MM.1S (cell line): ENCODE data around the gene THADA.
A peak's percentile ranks its signal among the peaks of the same experiment; 100 is the strongest.

Experiments
- DNase-seq: peaks from one replicate; pipeline ENCODE4 v3.0.0-alpha.2; 2015
- H2AFZ ChIP-seq: fragments of 300-600 bp; sonication (generic); 2 replicates; pipeline ENCODE4 v1.6.0; 2016; ENCODE audit warnings: antibody characterized with exemption, low read length
- H3F3A ChIP-seq: fragments of 300-600 bp; sonication (generic); 2 replicates; pipeline ENCODE4 v1.6.1; 2016; ENCODE audit warnings: mild to moderate bottlenecking, antibody characterized with exemption, low read length, moderate library complexity, mixed read lengths; ENCODE audit not compliant: insufficient read depth
- H3K27ac ChIP-seq: fragments of 300-600 bp; sonication (generic); 2 replicates; pipeline ENCODE4 v1.5.1; 2016; ENCODE audit warnings: mild to moderate bottlenecking, low read length
- H3K27me3 ChIP-seq: fragments of 300-600 bp; sonication (generic); replicated peaks from 2 replicates; pipeline ENCODE4 v1.6.0; 2016; ENCODE audit warnings: low read length; ENCODE audit not compliant: insufficient read depth
- H3K36me3 ChIP-seq: fragments of 300-600 bp; sonication (generic); replicated peaks from 2 replicates; pipeline ENCODE4 v1.6.1; 2016; ENCODE audit warnings: mild to moderate bottlenecking, low read length, mixed read lengths; ENCODE audit not compliant: insufficient read depth
- H3K4me1 ChIP-seq: fragments of 300-600 bp; sonication (generic); 2 replicates; pipeline ENCODE4 v1.6.1; 2016; ENCODE audit warnings: low read length, mixed read lengths
- H3K4me2 ChIP-seq: fragments of 300-600 bp; sonication (generic); 2 replicates; pipeline ENCODE4 v1.6.0; 2016; ENCODE audit warnings: low read depth, low read length
- H3K4me3 ChIP-seq: fragments of 300-600 bp; sonication (generic); 2 replicates; pipeline ENCODE4 v1.5.1; 2016; ENCODE audit warnings: low read length, mixed read lengths
- H3K79me2 ChIP-seq: fragments of 300-600 bp; sonication (generic); 2 replicates; pipeline ENCODE4 v1.6.1; 2016; ENCODE audit warnings: mixed run types, low read length, mixed read lengths
- H3K9ac ChIP-seq: fragments of 300-600 bp; sonication (generic); 2 replicates; pipeline ENCODE4 v1.6.1; 2016; ENCODE audit warnings: low read length, mixed read lengths
- H3K9me2 ChIP-seq: fragments of 300-600 bp; sonication (generic); replicated peaks from 2 replicates; pipeline ENCODE4 v1.6.1; 2016; ENCODE audit warnings: mild to moderate bottlenecking, low read length, mixed read lengths; ENCODE audit not compliant: insufficient read depth
- H3K9me3 ChIP-seq: fragments of 300-600 bp; sonication (generic); replicated peaks from 2 replicates; pipeline ENCODE4 v1.6.1; 2016; ENCODE audit warnings: mild to moderate bottlenecking, low read length, mixed read lengths; ENCODE audit not compliant: insufficient read depth
- H4K20me1 ChIP-seq: fragments of 300-600 bp; sonication (generic); 2 replicates; pipeline ENCODE4 v1.6.1; 2016; ENCODE audit warnings: mild to moderate bottlenecking, low read length, moderate library complexity, mixed read lengths; ENCODE audit not compliant: insufficient read depth
- EZH2 ChIP-seq: fragments of 300-600 bp; sonication (generic); optimal IDR thresholded peaks from 2 replicates; pipeline ENCODE3; 2017; ENCODE audit warnings: low read depth, mild to moderate bottlenecking, antibody characterized with exemption, low read length, mixed read lengths
- EZH2phosphoT487 ChIP-seq: fragments of 300-600 bp; sonication (generic); IDR thresholded peaks from 2 replicates; pipeline ENCODE4 v1.6.1; 2018; ENCODE audit warnings: antibody characterized with exemption, low read length
- TF ChIP-seq, protein P1 (sequence below): fragments of 300-600 bp; sonication (generic); IDR thresholded peaks from 2 replicates; pipeline ENCODE4 v1.5.1; 2016; ENCODE audit warnings: antibody characterized with exemption, low read length, mixed read lengths

Gene THADA

DNA sequence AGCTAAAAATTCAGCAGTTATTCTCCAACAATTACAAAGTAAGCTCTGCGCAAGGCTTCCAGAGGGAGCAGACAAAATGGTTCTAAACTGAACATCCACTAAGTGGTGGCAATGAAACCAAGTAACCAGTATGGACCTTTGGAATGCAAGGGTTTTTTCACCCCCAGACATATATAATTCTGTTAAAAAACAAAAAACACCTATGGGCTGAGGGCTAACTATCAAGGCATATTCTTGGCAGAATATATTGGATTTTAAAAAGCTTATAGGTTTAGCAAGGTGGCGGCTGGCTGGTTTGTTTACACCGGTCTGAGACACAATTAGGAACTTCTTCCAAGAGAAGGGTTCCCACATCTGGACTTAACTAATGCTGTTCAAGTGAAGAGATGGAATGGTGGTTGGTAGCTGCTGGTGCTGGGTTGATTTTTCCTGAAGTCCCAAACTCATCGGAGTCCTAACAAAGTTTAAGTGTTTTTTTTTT, 372.3 kb downstream of the THADA start:
- peak overlapping the region; percentile 97 for H3K4me3 ChIP-seq
- H3K79me2 ChIP-seq = peaks cover 80% of the 10 kb centered on the region
- peak overlapping the region; percentile 100 for H3K9ac ChIP-seq
- peaks cover 13% of the 10 kb centered on the region for H3K4me1 ChIP-seq
- peaks cover 88% of the 10 kb centered on the region for H3F3A ChIP-seq
- H3K4me2 ChIP-seq = peak overlapping the region; percentile 92
- peak; percentile 40 for DNase-seq
- H3K36me3 ChIP-seq = peaks cover 10% of the 10 kb centered on the region; the same call in 1 of the 2 replicates
- no peaks in the 10 kb centered on the region for H3K9me2 ChIP-seq
- no peaks in the 10 kb centered on the region for H3K9me3 ChIP-seq
- H3K27ac ChIP-seq = peak overlapping the region; percentile 99
- no peak overlapping the region for H2AFZ ChIP-seq
- no peaks in the 10 kb centered on the region for H3K27me3 ChIP-seq
- TF ChIP-seq EZH2 = no peak
- TF ChIP-seq, protein P1, sequence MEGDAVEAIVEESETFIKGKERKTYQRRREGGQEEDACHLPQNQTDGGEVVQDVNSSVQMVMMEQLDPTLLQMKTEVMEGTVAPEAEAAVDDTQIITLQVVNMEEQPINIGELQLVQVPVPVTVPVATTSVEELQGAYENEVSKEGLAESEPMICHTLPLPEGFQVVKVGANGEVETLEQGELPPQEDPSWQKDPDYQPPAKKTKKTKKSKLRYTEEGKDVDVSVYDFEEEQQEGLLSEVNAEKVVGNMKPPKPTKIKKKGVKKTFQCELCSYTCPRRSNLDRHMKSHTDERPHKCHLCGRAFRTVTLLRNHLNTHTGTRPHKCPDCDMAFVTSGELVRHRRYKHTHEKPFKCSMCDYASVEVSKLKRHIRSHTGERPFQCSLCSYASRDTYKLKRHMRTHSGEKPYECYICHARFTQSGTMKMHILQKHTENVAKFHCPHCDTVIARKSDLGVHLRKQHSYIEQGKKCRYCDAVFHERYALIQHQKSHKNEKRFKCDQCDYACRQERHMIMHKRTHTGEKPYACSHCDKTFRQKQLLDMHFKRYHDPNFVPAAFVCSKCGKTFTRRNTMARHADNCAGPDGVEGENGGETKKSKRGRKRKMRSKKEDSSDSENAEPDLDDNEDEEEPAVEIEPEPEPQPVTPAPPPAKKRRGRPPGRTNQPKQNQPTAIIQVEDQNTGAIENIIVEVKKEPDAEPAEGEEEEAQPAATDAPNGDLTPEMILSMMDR = no peak
- TF ChIP-seq EZH2phosphoT487 = no peak
- peaks cover 18% of the 10 kb centered on the region; the same call in 1 of the 2 replicates for H4K20me1 ChIP-seq

DNA sequence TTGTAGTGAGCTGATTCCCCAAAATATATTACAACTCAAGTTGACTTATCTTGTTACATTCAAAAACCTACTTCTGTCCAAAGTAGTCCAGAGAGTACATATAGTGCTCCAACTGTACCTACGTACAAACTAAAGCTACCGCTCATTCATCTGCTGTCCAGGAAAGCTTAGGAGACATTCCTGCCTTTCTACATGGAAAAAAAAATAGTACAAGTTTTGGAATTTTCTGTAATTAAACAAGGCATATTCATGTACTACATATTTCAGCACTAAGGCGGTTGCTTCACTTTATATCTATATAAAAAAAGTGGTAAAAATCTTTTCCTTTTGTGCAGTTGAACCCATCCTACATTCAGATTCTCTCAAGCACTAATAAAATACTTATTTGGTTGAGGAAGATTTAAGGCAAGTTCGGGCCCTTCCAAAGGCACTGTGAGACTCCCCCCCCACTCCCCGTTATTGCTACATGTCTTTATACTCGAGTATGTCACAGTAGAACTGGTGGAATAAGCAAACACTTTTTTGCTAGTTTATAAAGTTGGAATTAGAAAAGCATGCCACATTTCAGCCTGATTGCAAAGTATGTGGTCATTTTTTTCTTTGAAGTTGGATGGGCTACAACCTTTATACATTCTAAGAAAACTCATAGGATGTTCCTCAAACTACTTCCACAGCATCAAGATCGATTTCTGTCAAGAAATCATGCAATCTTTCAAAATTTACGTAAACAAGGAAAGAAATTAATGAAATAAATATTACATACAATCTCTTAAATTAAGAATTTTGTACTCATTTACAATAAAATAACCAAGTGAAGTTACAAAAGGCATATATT, 373.1 kb downstream of the THADA start:
- no peaks in the 10 kb centered on the region for H3K27me3 ChIP-seq
- peaks cover 10% of the 10 kb centered on the region; the same call in 1 of the 2 replicates for H3K36me3 ChIP-seq
- TF ChIP-seq EZH2phosphoT487 (no peak), EZH2 (no peak)
- TF ChIP-seq, protein P1 = no peak
- H3F3A ChIP-seq = peaks cover 88% of the 10 kb centered on the region
- peak overlapping the region; percentile 100 for H3K9ac ChIP-seq
- H4K20me1 ChIP-seq = peaks cover 18% of the 10 kb centered on the region; the same call in 1 of the 2 replicates
- H3K4me1 ChIP-seq = peaks cover 11% of the 10 kb centered on the region
- peak overlapping the region; percentile 99 for H3K27ac ChIP-seq
- no peak overlapping the region for H2AFZ ChIP-seq
- H3K4me2 ChIP-seq = peak overlapping the region; percentile 92
- no peaks in the 10 kb centered on the region for H3K9me3 ChIP-seq
- peak overlapping the region; percentile 97 for H3K4me3 ChIP-seq
- DNase-seq = peak; percentile 28
- no peaks in the 10 kb centered on the region for H3K9me2 ChIP-seq
- H3K79me2 ChIP-seq = peaks cover 74% of the 10 kb centered on the region

DNA sequence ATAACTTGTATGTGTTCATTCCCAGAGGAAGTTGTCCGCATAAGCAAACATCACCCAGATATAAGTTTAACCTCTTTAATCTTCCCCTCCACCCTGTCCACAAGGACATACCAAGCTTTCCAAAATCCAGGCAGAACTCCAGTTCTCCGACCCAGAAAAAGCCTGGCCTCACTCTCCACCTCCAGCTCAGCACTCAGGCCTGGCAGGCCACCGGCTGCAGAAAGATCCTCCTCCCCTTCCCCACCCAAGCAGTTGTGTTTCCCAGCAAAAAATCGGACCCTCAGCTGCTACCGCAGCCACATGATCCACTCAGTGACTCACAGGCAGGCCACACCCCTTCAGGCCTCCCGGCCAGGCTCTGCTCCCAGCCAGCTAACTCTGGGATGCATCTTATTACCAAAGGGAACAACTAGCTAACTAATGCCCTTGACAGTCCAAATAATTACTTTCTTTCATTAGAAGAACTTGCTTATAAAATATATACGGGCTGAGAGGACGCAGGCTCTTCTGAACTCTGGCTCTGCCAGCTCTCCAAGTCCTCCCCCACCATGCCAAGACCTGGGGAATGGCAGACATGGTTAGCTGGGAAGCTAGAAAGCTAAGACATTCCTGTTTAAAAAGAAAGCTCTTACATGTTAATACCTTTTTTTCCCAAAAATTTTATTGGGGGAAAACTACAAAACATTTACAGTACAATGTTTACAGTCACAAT, 373.9 kb downstream of the THADA start:
- no peaks in the 10 kb centered on the region for H3K9me3 ChIP-seq
- peaks cover 10% of the 10 kb centered on the region; the same call in 1 of the 2 replicates for H3K36me3 ChIP-seq
- no peak overlapping the region for H2AFZ ChIP-seq
- peak overlapping the region; percentile 97 for H3K4me3 ChIP-seq
- H3K9ac ChIP-seq = peak overlapping the region; percentile 100
- peak; percentile 69 for DNase-seq
- peak overlapping the region; percentile 99 for H3K27ac ChIP-seq
- peaks cover 86% of the 10 kb centered on the region for H3F3A ChIP-seq
- H3K4me2 ChIP-seq = peak overlapping the region; percentile 92
- no peaks in the 10 kb centered on the region for H3K27me3 ChIP-seq
- peaks cover 16% of the 10 kb centered on the region for H3K4me1 ChIP-seq
- no peaks in the 10 kb centered on the region for H3K9me2 ChIP-seq
- peaks cover 18% of the 10 kb centered on the region; the same call in 1 of the 2 replicates for H4K20me1 ChIP-seq
- H3K79me2 ChIP-seq = peaks cover 66% of the 10 kb centered on the region
- TF ChIP-seq EZH2phosphoT487 (no peak), EZH2 (no peak)
- TF ChIP-seq, protein P1 = no peak
